AG09309 (cell line): ENCODE data around the gene NDST4.
"Not testable (repeated sequence)": the region's sequence is repeated elsewhere in the genome, so short reads cannot be mapped to it uniquely, and the experiment has no call there.

Experiments used
- DNase-seq: peaks from one replicate; pipeline ENCODE4 v3.0.0-alpha.2; 2010; ENCODE audit warnings: low read depth
- H3K4me3 ChIP-seq: 2 replicates; pipeline ENCODE4 v1.5.1; 2011; ENCODE audit warnings: mild to moderate bottlenecking, low read depth, low read length, moderate library complexity; ENCODE audit not compliant: control insufficient read depth
- CTCF ChIP-seq: IDR thresholded peaks from 2 replicates; pipeline ENCODE4 v1.5.1; 2011; ENCODE audit warnings: mild to moderate bottlenecking, low read depth, low read length, inconsistent platforms; ENCODE audit not compliant: insufficient read depth, control insufficient read depth; ENCODE audit errors: missing control alignments

The NDST4 gene

GRCh38 chr4:115028682-115029410 is 84.6 kb downstream of the NDST4 start:
- TF ChIP-seq CTCF: no peak
- no peak overlapping the region for H3K4me3 ChIP-seq
- DNase-seq: no peak

- no peak for DNase-seq
- TF ChIP-seq CTCF: no peak
- no peak overlapping the region for H3K4me3 ChIP-seq
Observed at GRCh38 chr4:114999880-115000279, 113.5 kb downstream of the NDST4 start.

GRCh38 chr4:114998316-114998715 is 115.1 kb downstream of the NDST4 start:
- no peak for TF ChIP-seq CTCF
- no peak for DNase-seq
- no peak overlapping the region for H3K4me3 ChIP-seq

- DNase-seq: no peak
- no peak for TF ChIP-seq CTCF
- H3K4me3 ChIP-seq: no peak overlapping the region
Observed at GRCh38 chr4:114997576-114998247, 115.7 kb downstream of the NDST4 start.

GRCh38 chr4:114986133-114986532 is 127.3 kb downstream of the NDST4 start:
- no peak overlapping the region for H3K4me3 ChIP-seq
- TF ChIP-seq CTCF: no peak
- no peak for DNase-seq

GRCh38 chr4:114980932-114981708 is 132.3 kb downstream of the NDST4 start:
- H3K4me3 ChIP-seq: no peak overlapping the region
- DNase-seq: no peak
- no peak for TF ChIP-seq CTCF

GRCh38 chr4:114980399-114980798 is 133.0 kb downstream of the NDST4 start:
- not testable (repeated sequence) for DNase-seq, H3K4me3 ChIP-seq
